ENCODE results near the gene VKORC1L1. TPM values are rescaled to one million over a fixed set of nuclear protein-coding genes. Genes with fewer than 3 reads are reported as not detected.

VKORC1L1 gene
- total RNA-seq, 2 donors from 2014 or later: 21.3 to 26.0 TPM

DNA sequence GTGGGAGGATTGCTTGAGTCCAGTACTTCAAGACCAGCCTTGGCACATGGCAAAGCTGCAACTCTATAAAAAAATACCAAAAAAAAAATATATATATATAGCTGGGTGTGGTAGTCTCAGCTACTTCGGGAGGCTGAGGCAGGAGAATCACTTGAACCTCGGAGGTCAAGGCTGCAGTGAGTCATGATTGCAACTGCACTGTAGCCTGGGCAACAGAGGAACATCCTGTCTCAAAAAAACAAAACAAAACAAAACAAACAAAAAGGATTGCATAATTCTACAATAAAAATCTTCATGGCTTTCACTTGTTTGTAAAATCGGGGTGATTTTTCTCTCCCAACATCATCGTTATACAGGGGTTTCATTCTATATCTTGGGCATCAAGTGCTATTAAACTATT is 74.0 kb downstream of the VKORC1L1 start:
- TF ChIP-seq CTCF (IDR thresholded peaks at IDR 0.05): no peak
- Histone ChIP-seq H3K27ac (no peak overlapping the region), H3K4me1 (no peaks in the 10 kb centered on the region), H3K9ac (ENCODE audit: low read depth in 2 of 2, low read length in 2 of 2) (no peak overlapping the region), H3K4me3 (no peak overlapping the region), H3K36me3 (no peaks in the 10 kb centered on the region), H3K27me3 (no peaks in the 10 kb centered on the region), H3K9me3 (no peaks in the 10 kb centered on the region)
- DNase-seq: no peak
- intact Hi-C loops (cut with DNase I): no loop called here

GRCh38 chr7:65951837-65952578 is 79.1 kb downstream of the VKORC1L1 start:
- no peak for TF ChIP-seq CTCF (IDR thresholded peaks at IDR 0.05)
- intact Hi-C loops (cut with DNase I): no loop called here
- Histone ChIP-seq H3K9ac (ENCODE audit: low read depth in 2 of 2, low read length in 2 of 2) (no peak overlapping the region), H3K27ac (no peak overlapping the region), H3K36me3 (no peaks in the 10 kb centered on the region), H3K4me1 (no peaks in the 10 kb centered on the region), H3K9me3 (no peaks in the 10 kb centered on the region), H3K27me3 (no peaks in the 10 kb centered on the region), H3K4me3 (no peak overlapping the region)
- DNase-seq: peak; percentile 12

GRCh38 chr7:65953001-65953720 is 80.3 kb downstream of the VKORC1L1 start:
- no peak overlapping the region for H3K9ac ChIP-seq (ENCODE audit: low read depth in 2 of 2, low read length in 2 of 2)
- no peak overlapping the region for H3K27ac ChIP-seq
- no peak for DNase-seq
- no peak overlapping the region for H3K4me3 ChIP-seq
- H3K36me3 ChIP-seq: no peaks in the 10 kb centered on the region
- intact Hi-C loops (cut with DNase I): no loop called here
- no peaks in the 10 kb centered on the region for H3K4me1 ChIP-seq
- no peaks in the 10 kb centered on the region for H3K9me3 ChIP-seq
- H3K27me3 ChIP-seq: no peaks in the 10 kb centered on the region
- TF ChIP-seq CTCF (IDR thresholded peaks at IDR 0.05): no peak

DNA sequence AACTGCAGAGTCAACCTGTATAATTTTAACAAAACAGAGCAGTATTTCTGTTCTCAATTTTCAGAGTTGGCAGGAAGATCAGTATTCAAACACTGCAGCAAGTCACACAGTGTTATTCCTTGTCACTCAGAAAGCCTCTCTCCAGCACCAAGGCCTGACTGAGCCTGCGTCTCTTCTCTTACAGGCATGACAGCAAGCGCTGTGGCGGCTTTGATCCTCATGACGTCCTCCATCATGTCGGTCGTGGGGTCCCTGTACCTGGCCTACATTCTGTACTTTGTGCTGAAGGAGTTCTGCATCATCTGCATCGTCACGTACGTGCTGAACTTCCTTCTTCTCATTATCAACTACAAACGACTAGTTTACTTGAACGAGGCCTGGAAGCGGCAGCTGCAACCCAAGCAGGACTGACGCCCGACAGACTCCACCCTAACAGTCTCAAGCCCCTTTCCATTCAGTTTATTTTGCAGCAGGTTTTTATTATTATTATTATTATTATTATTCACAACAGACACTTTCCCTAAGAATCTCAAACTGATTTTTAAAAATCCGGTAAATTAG is 81.1 kb downstream of the VKORC1L1 start:
- Histone ChIP-seq H3K9ac (ENCODE audit: low read depth in 2 of 2, low read length in 2 of 2) (no peak overlapping the region), H3K9me3 (no peaks in the 10 kb centered on the region), H3K27me3 (no peaks in the 10 kb centered on the region), H3K4me1 (no peaks in the 10 kb centered on the region), H3K27ac (no peak overlapping the region), H3K36me3 (no peaks in the 10 kb centered on the region), H3K4me3 (no peak overlapping the region)
- intact Hi-C loops (cut with DNase I): no loop called here
- no peak for DNase-seq
- TF ChIP-seq CTCF (IDR thresholded peaks at IDR 0.05): no peak

DNA sequence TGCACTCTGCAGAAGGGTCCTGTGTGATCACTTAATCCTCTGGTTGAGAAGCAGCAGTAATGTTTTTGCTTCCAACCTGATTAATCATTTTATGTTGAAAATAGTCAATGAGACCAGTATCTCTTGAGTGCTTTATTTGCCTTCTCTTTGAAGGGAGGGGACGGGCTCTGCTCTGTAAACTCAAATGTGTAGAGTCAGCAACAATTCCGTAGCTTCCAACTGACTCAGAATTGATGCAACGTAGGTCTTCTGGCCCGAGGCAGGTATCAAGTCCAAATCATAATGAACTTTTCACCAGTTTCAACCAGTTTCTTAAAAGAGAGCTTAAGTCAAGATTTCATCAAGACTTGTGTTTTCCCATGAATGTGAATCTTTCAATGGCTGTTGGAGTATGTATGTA is 82.8 kb downstream of the VKORC1L1 start:
- H3K9ac ChIP-seq (ENCODE audit: low read depth in 2 of 2, low read length in 2 of 2): no peak overlapping the region
- no peak for TF ChIP-seq CTCF (IDR thresholded peaks at IDR 0.05)
- H3K9me3 ChIP-seq: no peaks in the 10 kb centered on the region
- intact Hi-C loops (cut with DNase I): no loop called here
- no peaks in the 10 kb centered on the region for H3K27me3 ChIP-seq
- no peaks in the 10 kb centered on the region for H3K4me1 ChIP-seq
- H3K4me3 ChIP-seq: no peak overlapping the region
- H3K27ac ChIP-seq: no peak overlapping the region
- DNase-seq: no peak
- H3K36me3 ChIP-seq: no peaks in the 10 kb centered on the region

Measured in colonic mucosa (tissue), 4 donors.